Erythroblast (primary cell): ENCODE results near the gene STAT4.

Experiments
- GATA1 ChIP-seq: IDR thresholded peaks from 2 replicates; pipeline ENCODE4 v1.6.1; 2011; ENCODE audit warnings: low read depth, mild to moderate bottlenecking, control low read depth, low read length, moderate library complexity
- POLR2A ChIP-seq: IDR thresholded peaks from 2 replicates; pipeline ENCODE4 v1.6.1; 2011; ENCODE audit warnings: mild to moderate bottlenecking, low read length

DNA sequence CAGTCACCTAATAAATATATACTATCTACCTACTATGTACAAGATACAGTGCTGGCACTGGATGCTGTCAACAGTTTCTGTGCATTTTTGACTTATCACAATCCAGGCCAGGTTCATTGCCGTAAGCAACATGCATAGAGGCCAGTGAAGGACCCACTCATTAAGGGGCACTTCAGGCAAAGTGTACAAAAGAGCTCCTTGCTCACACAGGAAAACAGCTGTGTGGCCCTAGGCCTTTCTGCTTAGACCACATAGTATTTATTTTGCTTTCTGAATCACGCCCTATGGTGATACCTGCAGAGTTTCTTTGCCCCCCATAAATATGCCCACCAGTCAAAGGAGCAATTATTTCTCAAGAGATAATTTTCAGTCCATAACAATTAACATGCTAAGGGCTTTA is 39.6 kb upstream of the STAT4 start:
- no peak for TF ChIP-seq POLR2A
- TF ChIP-seq GATA1 = no peak
